H9 (cell line): ENCODE measurements around the gene MYOM1. TPM values are rescaled to one million over a fixed set of nuclear protein-coding genes. Genes with fewer than 3 reads are reported as not detected.

Source experiments
- DNase-seq: peaks from one replicate; pipeline ENCODE4 v3.0.0-alpha.2; 2017
- H2AFZ ChIP-seq: one replicate; pipeline ENCODE4 v1.6.1; 2013; ENCODE audit warnings: mild to moderate bottlenecking, low read length, control low read depth, moderate library complexity
- H2AK5ac ChIP-seq: 2 replicates; pipeline ENCODE4 v1.6.1; 2013; ENCODE audit warnings: low read length, control low read depth, mixed read lengths; ENCODE audit not compliant: insufficient read length
- H2BK120ac ChIP-seq: one replicate; pipeline ENCODE4 v1.6.1; 2013; ENCODE audit warnings: low read depth, mild to moderate bottlenecking, low read length, control low read depth, inconsistent platforms; ENCODE audit not compliant: poor library complexity, severe bottlenecking
- H2BK12ac ChIP-seq: 2 replicates; pipeline ENCODE4 v1.6.1; 2013; ENCODE audit warnings: low read length, control low read depth, mixed read lengths, low read depth; ENCODE audit not compliant: insufficient read length
- H2BK15ac ChIP-seq: 2 replicates; pipeline ENCODE4 v1.6.1; 2013; ENCODE audit warnings: low read depth, low read length, control low read depth
- H2BK20ac ChIP-seq: one replicate; pipeline ENCODE4 v1.6.1; 2013; ENCODE audit warnings: low read depth, mild to moderate bottlenecking, low read length, control low read depth, inconsistent platforms; ENCODE audit not compliant: poor library complexity, severe bottlenecking
- H2BK5ac ChIP-seq: 2 replicates; pipeline ENCODE4 v1.6.1; 2013; ENCODE audit warnings: low read length, control low read depth, mixed read lengths; ENCODE audit not compliant: insufficient read length
- H3K14ac ChIP-seq: 2 replicates; pipeline ENCODE4 v1.6.1; 2013; ENCODE audit warnings: low read length, control low read depth; ENCODE audit not compliant: insufficient read depth
- H3K18ac ChIP-seq: 2 replicates; pipeline ENCODE4 v1.6.1; 2013; ENCODE audit warnings: low read depth, mild to moderate bottlenecking, mixed read lengths, low read length, control low read depth; ENCODE audit not compliant: insufficient read length
- H3K23ac ChIP-seq: 2 replicates; pipeline ENCODE4 v1.6.1; 2013; ENCODE audit warnings: low read length, control low read depth, mixed read lengths, low read depth; ENCODE audit not compliant: insufficient read length
- H3K23me2 ChIP-seq: 2 replicates; pipeline ENCODE4 v1.6.1; 2013; ENCODE audit warnings: low read depth, mild to moderate bottlenecking, mixed read lengths, low read length, control low read depth; ENCODE audit not compliant: insufficient read length, poor library complexity, severe bottlenecking
- H3K27ac ChIP-seq: 2 replicates; pipeline ENCODE4 v1.5.1; 2013; ENCODE audit warnings: low read length, control low read depth, mixed read lengths, low read depth; ENCODE audit not compliant: insufficient read length
- H3K27me3 ChIP-seq: 2 replicates; pipeline ENCODE4 v1.6.1; 2013; ENCODE audit warnings: low read length, control low read depth, inconsistent platforms; ENCODE audit not compliant: insufficient read depth
- H3K4ac ChIP-seq: 2 replicates; pipeline ENCODE4 v1.6.1; 2013; ENCODE audit warnings: low read depth, mild to moderate bottlenecking, control low read depth, inconsistent platforms, low read length, moderate library complexity
- H3K4me1 ChIP-seq: 2 replicates; pipeline ENCODE4 v1.6.1; 2013; ENCODE audit warnings: low read length, control low read depth, inconsistent platforms; ENCODE audit not compliant: insufficient read depth
- H3K4me2 ChIP-seq: 2 replicates; pipeline ENCODE4 v1.6.1; 2013; ENCODE audit warnings: low read length, control low read depth, mixed read lengths; ENCODE audit not compliant: insufficient read length, insufficient read depth
- H3K56ac ChIP-seq: 2 replicates; pipeline ENCODE4 v1.6.1; 2013; ENCODE audit warnings: low read depth, mild to moderate bottlenecking, mixed read lengths, low read length, control low read depth; ENCODE audit not compliant: insufficient read length
- H3K79me1 ChIP-seq: 2 replicates; pipeline ENCODE4 v1.6.1; 2013; ENCODE audit warnings: low read depth, mild to moderate bottlenecking, moderate library complexity, low read length, control low read depth, inconsistent platforms; ENCODE audit not compliant: insufficient read depth, poor library complexity, severe bottlenecking
- H3K79me2 ChIP-seq: 2 replicates; pipeline ENCODE4 v1.6.1; 2013; ENCODE audit warnings: low read length, control low read depth, inconsistent platforms; ENCODE audit not compliant: insufficient read depth
- H3K9ac ChIP-seq: 2 replicates; pipeline ENCODE4 v1.6.1; 2013; ENCODE audit warnings: low read length, control low read depth, mixed read lengths; ENCODE audit not compliant: insufficient read length; ENCODE audit errors: extremely low read depth
- H3K9me3 ChIP-seq: one replicate; pipeline ENCODE4 v1.6.1; 2013; ENCODE audit warnings: low read depth, low read length, inconsistent platforms; ENCODE audit not compliant: control insufficient read depth
- H3T11ph ChIP-seq: one replicate; pipeline ENCODE4 v1.6.1; 2013; ENCODE audit warnings: mild to moderate bottlenecking, low read length, control low read depth, inconsistent platforms
- H4K20me1 ChIP-seq: one replicate; pipeline ENCODE4 v1.6.1; 2013; ENCODE audit not compliant: control insufficient read depth, insufficient read length, insufficient read depth
- H4K5ac ChIP-seq: 2 replicates; pipeline ENCODE4 v1.6.1; 2013; ENCODE audit warnings: low read depth, mild to moderate bottlenecking, mixed read lengths, low read length, control low read depth; ENCODE audit not compliant: insufficient read length
- H4K8ac ChIP-seq: replicated peaks from 2 replicates; pipeline ENCODE4 v1.6.1; 2013; ENCODE audit warnings: low read length, control low read depth, mixed read lengths, low read depth; ENCODE audit not compliant: insufficient read length
- H4K91ac ChIP-seq: 2 replicates; pipeline ENCODE4 v1.6.1; 2013; ENCODE audit warnings: low read depth, mild to moderate bottlenecking, moderate library complexity, mixed read lengths, low read length, control low read depth; ENCODE audit not compliant: insufficient read length
- H3K27ac Mint-ChIP-seq, 3 experiments: 2 replicates in 2 of 3; 3 replicates in 1 of 3; pipeline ENCODE4 v1.8.0; 2020 to 2021; ENCODE audit warnings: mixed read lengths in 3 of 3, mild to moderate bottlenecking in 1 of 3, moderate library complexity in 1 of 3
- H3K27me3 Mint-ChIP-seq: 2 replicates; pipeline ENCODE4 v1.8.0; 2021; ENCODE audit warnings: low read depth, mild to moderate bottlenecking, moderate library complexity, mixed read lengths
- H3K36me3 Mint-ChIP-seq, 3 experiments: 2 replicates in 2 of 3; 3 replicates in 1 of 3; pipeline ENCODE4 v1.8.0; 2020 to 2021; ENCODE audit warnings: low read depth in 3 of 3, mixed read lengths in 3 of 3; ENCODE audit not compliant: insufficient read depth in 1 of 3
- H3K4me1 Mint-ChIP-seq, 2 experiments: 2 replicates each; pipeline ENCODE4 v1.8.0; 2020; ENCODE audit warnings: mixed read lengths in 2 of 2
- H3K4me3 Mint-ChIP-seq, 2 experiments: 2 replicates in 1 of 2; 3 replicates in 1 of 2; pipeline ENCODE4 v1.8.0; 2020 to 2021; ENCODE audit warnings: mild to moderate bottlenecking in 2 of 2, mixed read lengths in 2 of 2, moderate library complexity in 1 of 2
- H3K9me3 Mint-ChIP-seq, 2 experiments: 2 replicates in 1 of 2; 3 replicates in 1 of 2; pipeline ENCODE4 v1.8.0; 2020; ENCODE audit warnings: mild to moderate bottlenecking in 2 of 2, mixed read lengths in 2 of 2, moderate library complexity in 1 of 2
- CTCF ChIP-seq: fragments of 200-600 bp; sonication (generic); conservative IDR thresholded peaks from 3 replicates; pipeline ENCODE4 v1.8.0; 2021; ENCODE audit warnings: antibody characterized with exemption, mild to moderate bottlenecking
- WGBS: extraction: QIAGEN DNeasy Blood & Tissue Kit; methylation state at CpG from one replicate; pipeline ENCODE4 v1.1.7; 2013; ENCODE audit warnings: missing lambda C conversion rate, low lambda C conversion rate, mixed read lengths; ENCODE audit not compliant: insufficient read length; ENCODE audit errors: extremely low coverage; 5-methylcytosine and 5-hydroxymethylcytosine counted together
- total RNA-seq: library from RNA; stranded (reverse); gene quantifications from 2 replicates; pipeline ENCODE4 v1.2.1, GENCODE V29; 2021

Gene MYOM1
- total RNA-seq, 1 experiment from 2014 or later, result 0.17 TPM

- Mint-ChIP-seq H3K4me3 (no peak overlapping the region), H3K27ac (no peak overlapping the region), H3K9me3 (no peaks in the 10 kb centered on the region), H3K36me3 (no peaks in the 10 kb centered on the region), H3K4me1 (peaks cover 7 to 9% of the 10 kb centered on the region in 2 experiments), H3K27me3 (no peaks in the 10 kb centered on the region; the same call in 1 of the 2 replicates)
- no peaks in the 10 kb centered on the region for H3K27me3 ChIP-seq
- H2BK5ac ChIP-seq, result no peak overlapping the region
- H3K4ac ChIP-seq, result no peak overlapping the region
- H3K14ac ChIP-seq, result no peak overlapping the region
- WGBS, result no CpG with 5 or more reads among the region's 1 CpG
- H2BK15ac ChIP-seq, result no peak overlapping the region
- H3K56ac ChIP-seq, result no peak overlapping the region
- no peaks in the 10 kb centered on the region for H3K9me3 ChIP-seq
- no peak for DNase-seq
- H3K79me1 ChIP-seq, result no peaks in the 10 kb centered on the region
- no peak overlapping the region for H4K8ac ChIP-seq
- no peaks in the 10 kb centered on the region for H3K79me2 ChIP-seq
- H4K20me1 ChIP-seq, result no peaks in the 10 kb centered on the region
- no peak overlapping the region for H2AK5ac ChIP-seq
- no peaks in the 10 kb centered on the region for H3K23me2 ChIP-seq
- TF ChIP-seq CTCF, result no peak
- no peak overlapping the region for H2BK20ac ChIP-seq
- no peak overlapping the region for H2BK12ac ChIP-seq
- no peak overlapping the region for H3K4me2 ChIP-seq
- H3T11ph ChIP-seq, result no peak overlapping the region
- no peak overlapping the region for H3K27ac ChIP-seq
- H3K4me1 ChIP-seq, result no peaks in the 10 kb centered on the region
- no peak overlapping the region for H4K5ac ChIP-seq
- no peak overlapping the region for H3K18ac ChIP-seq
- H3K23ac ChIP-seq, result no peak overlapping the region
- H2AFZ ChIP-seq, result no peak overlapping the region
- no peak overlapping the region for H2BK120ac ChIP-seq
- H4K91ac ChIP-seq, result no peak overlapping the region
- no peak overlapping the region for H3K9ac ChIP-seq
Measured at GRCh38 chr18:3124822-3125221, 94.9 kb downstream of the MYOM1 start.
